Fibroblast of the aortic adventitia (primary cell): ENCODE measurements around the gene PDGFRB. TPM values are rescaled to one million over a fixed set of nuclear protein-coding genes. Genes with fewer than 3 reads are reported as not detected.

Experiments
- DNase-seq: peaks from one replicate; pipeline ENCODE4 v3.0.0-alpha.2; 2010; ENCODE audit warnings: low read depth
- H3K4me3 ChIP-seq: 2 replicates; pipeline ENCODE4 v1.5.1; 2011; ENCODE audit warnings: low read depth, mild to moderate bottlenecking, control low read depth, low read length, moderate library complexity
- small RNA-seq: library from RNA; depleted of rRNA; stranded (forward); fragments of <200 nt; gene quantifications from one replicate; pipeline ENCODE3, GENCODE V24; 2012
- total RNA-seq: library from RNA; depleted of rRNA; stranded (reverse); fragments of >200 nt; gene quantifications from 2 replicates; pipeline ENCODE4 v1.2.3, GENCODE V29; 2012; ENCODE audit warnings: low replicate concordance
- TF ChIP-seq, protein P1 (sequence below): IDR thresholded peaks from 2 replicates; pipeline ENCODE4 v1.5.1; 2011; ENCODE audit warnings: mild to moderate bottlenecking, low read length, control low read depth, inconsistent platforms; ENCODE audit not compliant: insufficient read depth

PDGFRB gene
- total RNA-seq, 1 donor, result 111 TPM

DNA sequence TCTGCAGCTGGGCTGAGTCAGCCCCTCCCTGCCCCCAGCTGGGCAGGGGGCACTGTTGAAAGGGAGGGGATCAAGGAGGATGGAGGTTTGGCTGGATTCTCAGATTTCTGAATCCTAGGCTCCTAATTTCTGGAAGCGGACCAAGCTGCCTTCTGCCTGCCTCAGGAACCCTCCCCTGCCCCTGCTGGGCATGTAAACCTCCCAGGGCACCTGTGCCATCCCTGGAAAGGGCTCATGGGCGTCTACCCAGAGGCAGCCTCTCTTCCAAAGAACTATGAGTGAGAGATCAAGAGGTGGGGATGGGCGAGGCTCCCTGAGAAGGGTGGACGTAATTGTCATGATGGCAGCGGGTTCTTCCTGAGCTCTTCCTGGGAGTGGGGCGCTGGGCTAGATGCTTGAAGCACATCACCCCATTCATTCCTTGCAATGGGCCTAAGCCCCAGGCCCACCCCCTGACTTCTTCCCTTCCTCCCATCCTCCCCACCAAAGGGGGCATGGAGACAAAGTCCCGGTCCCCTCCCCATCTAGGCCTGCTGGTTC, 90.9 kb downstream of the PDGFRB start:
- no peak for DNase-seq
- TF ChIP-seq, protein P1, sequence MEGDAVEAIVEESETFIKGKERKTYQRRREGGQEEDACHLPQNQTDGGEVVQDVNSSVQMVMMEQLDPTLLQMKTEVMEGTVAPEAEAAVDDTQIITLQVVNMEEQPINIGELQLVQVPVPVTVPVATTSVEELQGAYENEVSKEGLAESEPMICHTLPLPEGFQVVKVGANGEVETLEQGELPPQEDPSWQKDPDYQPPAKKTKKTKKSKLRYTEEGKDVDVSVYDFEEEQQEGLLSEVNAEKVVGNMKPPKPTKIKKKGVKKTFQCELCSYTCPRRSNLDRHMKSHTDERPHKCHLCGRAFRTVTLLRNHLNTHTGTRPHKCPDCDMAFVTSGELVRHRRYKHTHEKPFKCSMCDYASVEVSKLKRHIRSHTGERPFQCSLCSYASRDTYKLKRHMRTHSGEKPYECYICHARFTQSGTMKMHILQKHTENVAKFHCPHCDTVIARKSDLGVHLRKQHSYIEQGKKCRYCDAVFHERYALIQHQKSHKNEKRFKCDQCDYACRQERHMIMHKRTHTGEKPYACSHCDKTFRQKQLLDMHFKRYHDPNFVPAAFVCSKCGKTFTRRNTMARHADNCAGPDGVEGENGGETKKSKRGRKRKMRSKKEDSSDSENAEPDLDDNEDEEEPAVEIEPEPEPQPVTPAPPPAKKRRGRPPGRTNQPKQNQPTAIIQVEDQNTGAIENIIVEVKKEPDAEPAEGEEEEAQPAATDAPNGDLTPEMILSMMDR, result no peak
- no peak overlapping the region for H3K4me3 ChIP-seq

Small RNA genes lying within 50 kb of the gene (small RNA-seq; reads per million reads assigned to genes)
- gene RF00019, result not detected

Other genes starting within 250 kb of the PDGFRB start
- gene PDE6A, start 211.1 kb downstream of the PDGFRB start, total RNA-seq, result not detected in 2 replicates
- gene SLC26A2, start 195.1 kb downstream of the PDGFRB start, total RNA-seq, result 12.7 and 20.2 TPM in 2 replicates
- gene TIGD6, start 155.2 kb downstream of the PDGFRB start, total RNA-seq, result 5.7 and 7.3 TPM in 2 replicates
- 35.4 and 108 TPM in 2 replicates for gene HMGXB3, start 155.1 kb downstream of the PDGFRB start, total RNA-seq
- gene CSF1R, start 69.3 kb downstream of the PDGFRB start, total RNA-seq, result under 0.01 and 0.16 TPM in 2 replicates
- gene CDX1, start 10.9 kb upstream of the PDGFRB start, total RNA-seq, result 0.18 and 0.65 TPM in 2 replicates
- gene SLC6A7, start 34.2 kb upstream of the PDGFRB start, total RNA-seq, result not detected in 2 replicates
- 0.09 TPM in 1 of 2 replicates, not detected in the other for gene CAMK2A, start 133.9 kb upstream of the PDGFRB start, total RNA-seq
- 1.5 and 2.1 TPM in 2 replicates for gene ARSI, start 147.1 kb upstream of the PDGFRB start, total RNA-seq
- 8.3 and 23.1 TPM in 2 replicates for gene TCOF1, start 201.9 kb upstream of the PDGFRB start, total RNA-seq